Stomach (tissue), 4 donors: Measurements from ENCODE around the gene RUFY3.

Experiments
- EP300 ChIP-seq: sonication (generic); formaldehyde crosslinking; IDR thresholded peaks from one replicate; pipeline ENCODE4 v1.6.1; 2017; ENCODE audit warnings: antibody characterized with exemption
- TF ChIP-seq, protein P1 (sequence below), 7 experiments: fragments of 450-650 bp in 4 of 7; fragments of 200-600 bp in 3 of 7; sonication (generic) in 3 of 7; IDR thresholded peaks; one replicate each; pipeline ENCODE4 v1.5.1; 2016 to 2019; ENCODE audit warnings: antibody characterized with exemption in 7 of 7, control low read depth in 2 of 7, mild to moderate bottlenecking in 1 of 7

- TF ChIP-seq, protein P1, sequence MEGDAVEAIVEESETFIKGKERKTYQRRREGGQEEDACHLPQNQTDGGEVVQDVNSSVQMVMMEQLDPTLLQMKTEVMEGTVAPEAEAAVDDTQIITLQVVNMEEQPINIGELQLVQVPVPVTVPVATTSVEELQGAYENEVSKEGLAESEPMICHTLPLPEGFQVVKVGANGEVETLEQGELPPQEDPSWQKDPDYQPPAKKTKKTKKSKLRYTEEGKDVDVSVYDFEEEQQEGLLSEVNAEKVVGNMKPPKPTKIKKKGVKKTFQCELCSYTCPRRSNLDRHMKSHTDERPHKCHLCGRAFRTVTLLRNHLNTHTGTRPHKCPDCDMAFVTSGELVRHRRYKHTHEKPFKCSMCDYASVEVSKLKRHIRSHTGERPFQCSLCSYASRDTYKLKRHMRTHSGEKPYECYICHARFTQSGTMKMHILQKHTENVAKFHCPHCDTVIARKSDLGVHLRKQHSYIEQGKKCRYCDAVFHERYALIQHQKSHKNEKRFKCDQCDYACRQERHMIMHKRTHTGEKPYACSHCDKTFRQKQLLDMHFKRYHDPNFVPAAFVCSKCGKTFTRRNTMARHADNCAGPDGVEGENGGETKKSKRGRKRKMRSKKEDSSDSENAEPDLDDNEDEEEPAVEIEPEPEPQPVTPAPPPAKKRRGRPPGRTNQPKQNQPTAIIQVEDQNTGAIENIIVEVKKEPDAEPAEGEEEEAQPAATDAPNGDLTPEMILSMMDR (IDR thresholded peaks at IDR 0.05) = no peak
- no peak for TF ChIP-seq EP300
Observed at GRCh38 chr4:70841951-70842350, 120.2 kb downstream of the RUFY3 start.
